ACC112 (cell line): ENCODE measurements around the gene NBR1.
"Not testable (repeated sequence)": the region's sequence is repeated elsewhere in the genome, so short reads cannot be mapped to it uniquely, and the experiment has no call there.

Experiments
- H2AFZ ChIP-seq: fragments of 200-600 bp; sonication (generic); one replicate; pipeline ENCODE4 v1.6.0; 2017; ENCODE audit warnings: antibody characterized with exemption, low read length; ENCODE audit not compliant: unreplicated experiment
- H3K27ac ChIP-seq: fragments of 200-600 bp; sonication (generic); 2 replicates; pipeline ENCODE4 v1.5.1; 2014; ENCODE audit warnings: low read depth, mild to moderate bottlenecking, antibody characterized with exemption, low read length, moderate library complexity
- H3K27me3 ChIP-seq: fragments of 200-600 bp; sonication (generic); 2 replicates; pipeline ENCODE4 v1.6.1; 2014; ENCODE audit warnings: mild to moderate bottlenecking, antibody characterized with exemption, low read length, moderate library complexity, mixed read lengths; ENCODE audit not compliant: insufficient read depth
- H3K36me3 ChIP-seq: fragments of 200-600 bp; sonication (generic); 2 replicates; pipeline ENCODE4 v1.6.1; 2016; ENCODE audit warnings: mild to moderate bottlenecking, antibody characterized with exemption, low read length, moderate library complexity, mixed read lengths; ENCODE audit not compliant: insufficient read depth
- H3K4me1 ChIP-seq: fragments of 200-600 bp; sonication (generic); one replicate; pipeline ENCODE4 v1.6.1; 2016; ENCODE audit warnings: low read length, mixed read lengths; ENCODE audit not compliant: insufficient read depth, unreplicated experiment, control insufficient read depth
- H3K4me3 ChIP-seq: fragments of 200-600 bp; sonication (generic); 2 replicates; pipeline ENCODE4 v1.5.1; 2014; ENCODE audit warnings: mild to moderate bottlenecking, low read depth, low read length
- H3K79me2 ChIP-seq: fragments of 200-600 bp; sonication (generic); one replicate; pipeline ENCODE4 v1.6.0; 2016; ENCODE audit warnings: low read length; ENCODE audit not compliant: control insufficient read depth, unreplicated experiment, insufficient read depth

The NBR1 gene

DNA sequence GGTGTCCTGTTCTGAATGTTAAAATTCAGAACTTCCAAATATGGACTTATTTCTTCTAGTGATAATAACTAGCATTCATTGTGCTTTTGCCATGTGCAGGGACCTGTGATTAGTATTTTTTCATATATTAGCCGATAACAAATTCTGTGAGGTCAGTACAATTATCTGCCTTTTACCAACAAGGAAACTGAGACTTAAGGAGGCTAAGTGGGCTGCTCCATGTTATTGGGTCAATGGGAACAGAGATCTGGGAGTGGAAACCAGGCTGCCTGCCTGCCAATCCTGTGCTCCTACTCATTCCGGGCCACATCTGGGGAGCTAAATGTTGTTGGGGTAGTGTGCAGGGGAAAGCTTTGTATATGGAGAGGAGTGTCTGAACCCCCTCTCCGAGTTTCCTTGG is 44.3 kb downstream of the NBR1 start:
- Histone ChIP-seq H3K4me3 (no peak overlapping the region), H3K4me1 (peaks cover 22% of the 10 kb centered on the region), H2AFZ (no peak overlapping the region), H3K27me3 (no peaks in the 10 kb centered on the region), H3K79me2 (peaks cover 15% of the 10 kb centered on the region), H3K27ac (no peak overlapping the region), H3K36me3 (peaks cover 17% of the 10 kb centered on the region; the same call in 1 of the 2 replicates)

DNA sequence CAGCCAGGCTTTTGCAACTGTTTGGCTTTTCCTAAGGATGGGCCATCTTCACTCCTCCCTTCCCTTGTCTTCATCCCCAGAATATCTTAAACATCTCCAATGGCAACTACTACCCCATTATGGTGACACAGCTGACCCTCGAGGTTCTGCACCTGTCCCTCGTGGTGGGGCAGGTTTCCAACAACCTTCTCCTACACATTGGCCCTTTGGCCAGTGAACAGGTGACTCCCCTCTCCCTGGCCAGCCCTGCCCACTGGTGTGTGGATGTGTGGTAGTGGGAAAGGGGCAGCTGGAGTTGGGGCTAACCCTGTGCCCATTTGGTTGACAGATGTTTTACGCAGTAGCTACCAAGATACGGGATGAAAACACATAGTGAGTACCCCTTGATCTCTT is 45.4 kb downstream of the NBR1 start:
- no peak overlapping the region for H2AFZ ChIP-seq
- peaks cover 15% of the 10 kb centered on the region for H3K79me2 ChIP-seq
- no peaks in the 10 kb centered on the region for H3K27me3 ChIP-seq
- no peak overlapping the region for H3K27ac ChIP-seq
- H3K4me3 ChIP-seq = no peak overlapping the region
- H3K36me3 ChIP-seq = peaks cover 17% of the 10 kb centered on the region; the same call in 1 of the 2 replicates
- H3K4me1 ChIP-seq = peaks cover 15% of the 10 kb centered on the region

DNA sequence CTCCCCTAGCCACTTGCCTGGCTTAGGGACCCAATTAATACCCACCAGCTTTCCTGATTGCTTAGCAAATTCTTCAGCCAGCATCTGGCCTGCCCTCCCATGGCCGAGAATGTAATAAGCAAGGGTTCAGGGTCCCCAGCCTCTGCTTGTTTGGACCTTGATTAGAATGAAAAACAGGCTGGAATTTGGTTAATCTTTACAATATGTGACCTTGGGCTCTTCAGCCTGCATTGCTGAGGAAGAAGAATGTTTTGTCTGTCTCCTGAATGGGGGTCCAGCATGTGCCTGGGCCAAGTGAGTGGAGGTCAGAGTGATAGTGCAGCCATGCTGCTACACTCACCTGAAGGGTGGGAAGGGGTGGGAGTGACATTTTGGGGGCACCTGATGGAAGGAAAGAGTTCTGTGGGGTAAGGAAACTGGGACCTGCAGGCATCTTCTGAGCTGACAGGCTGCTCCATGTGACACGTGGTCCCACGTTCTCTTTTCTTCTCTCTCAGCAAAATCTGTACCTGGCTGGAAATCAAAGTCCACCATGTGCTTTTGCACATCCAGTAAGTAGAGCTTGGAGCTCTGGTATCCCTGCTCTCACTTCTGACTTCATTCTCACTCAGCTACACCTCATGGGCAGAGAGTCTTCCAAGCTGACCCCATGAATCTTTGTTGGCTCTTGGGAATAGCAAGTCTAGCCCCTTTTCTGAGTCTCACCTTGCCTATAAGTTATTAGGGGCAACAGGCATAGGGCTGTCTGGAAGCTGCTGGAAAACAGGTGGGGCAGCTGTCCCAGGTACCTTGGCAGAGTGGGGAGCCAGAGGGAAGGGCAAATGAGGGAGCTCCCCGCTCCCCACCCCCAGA is 46.0 kb downstream of the NBR1 start:
- Histone ChIP-seq H2AFZ (no peak overlapping the region), H3K4me1 (peaks cover 15% of the 10 kb centered on the region), H3K27me3 (no peaks in the 10 kb centered on the region), H3K36me3 (peaks cover 17% of the 10 kb centered on the region; the same call in 1 of the 2 replicates), H3K27ac (no peak overlapping the region), H3K4me3 (no peak overlapping the region), H3K79me2 (peaks cover 15% of the 10 kb centered on the region)

DNA sequence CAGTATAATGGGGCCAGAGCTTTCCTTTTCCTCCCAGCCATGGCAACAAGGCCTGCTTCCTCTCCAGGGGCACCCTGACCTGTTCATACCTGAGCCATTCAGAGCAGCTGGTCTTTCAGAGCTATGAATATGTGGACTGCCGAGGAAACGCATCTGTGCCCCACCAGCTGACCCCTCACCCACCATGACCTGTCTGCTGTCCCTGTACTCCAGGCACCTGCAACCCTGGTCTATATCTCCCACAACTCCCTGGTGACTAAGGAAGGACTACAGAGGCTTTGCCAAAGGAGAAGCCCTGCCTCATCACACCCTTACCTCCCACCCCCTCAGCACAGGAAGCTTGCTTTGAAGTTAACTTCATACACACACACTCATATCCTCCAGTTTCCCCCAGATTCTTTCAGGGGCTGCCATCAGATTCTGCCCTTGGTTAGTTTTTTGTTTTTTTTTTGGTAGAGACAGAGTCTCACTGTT is 46.6 kb downstream of the NBR1 start:
- Histone ChIP-seq H3K36me3 (peaks cover 17% of the 10 kb centered on the region; the same call in 1 of the 2 replicates), H3K4me1 (peaks cover 11% of the 10 kb centered on the region), H3K27me3 (no peaks in the 10 kb centered on the region)

DNA sequence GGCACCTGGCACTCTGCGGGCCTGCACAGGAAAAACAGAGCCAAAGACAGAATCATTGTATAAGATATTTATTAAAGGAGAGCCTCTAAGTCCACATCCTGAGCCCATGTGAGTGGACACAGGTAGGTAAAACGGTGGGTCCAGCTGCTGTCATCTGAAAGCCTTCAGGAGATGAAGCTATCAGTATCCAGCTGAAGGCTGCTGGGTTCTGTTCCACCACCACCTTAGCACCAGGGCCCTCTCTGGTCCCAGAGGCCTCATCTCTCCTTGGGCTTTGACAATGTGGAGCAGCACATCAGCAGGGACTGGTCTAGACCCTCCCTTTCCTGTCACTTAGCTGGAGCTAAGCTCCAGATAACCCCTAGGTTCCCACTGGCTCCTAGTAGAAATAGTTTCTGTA is 48.0 kb downstream of the NBR1 start:
- peaks cover 10% of the 10 kb centered on the region; the same call in 1 of the 2 replicates for H3K36me3 ChIP-seq
- H3K27me3 ChIP-seq = no peaks in the 10 kb centered on the region
- H3K27ac ChIP-seq = no peak overlapping the region

More for the DNA sequence above, 46.6 kb downstream of the NBR1 start:
- H3K79me2 ChIP-seq = peaks cover 11% of the 10 kb centered on the region
- H3K27ac ChIP-seq = no peak overlapping the region
- H3K4me3 ChIP-seq = no peak overlapping the region
- no peak overlapping the region for H2AFZ ChIP-seq

DNA sequence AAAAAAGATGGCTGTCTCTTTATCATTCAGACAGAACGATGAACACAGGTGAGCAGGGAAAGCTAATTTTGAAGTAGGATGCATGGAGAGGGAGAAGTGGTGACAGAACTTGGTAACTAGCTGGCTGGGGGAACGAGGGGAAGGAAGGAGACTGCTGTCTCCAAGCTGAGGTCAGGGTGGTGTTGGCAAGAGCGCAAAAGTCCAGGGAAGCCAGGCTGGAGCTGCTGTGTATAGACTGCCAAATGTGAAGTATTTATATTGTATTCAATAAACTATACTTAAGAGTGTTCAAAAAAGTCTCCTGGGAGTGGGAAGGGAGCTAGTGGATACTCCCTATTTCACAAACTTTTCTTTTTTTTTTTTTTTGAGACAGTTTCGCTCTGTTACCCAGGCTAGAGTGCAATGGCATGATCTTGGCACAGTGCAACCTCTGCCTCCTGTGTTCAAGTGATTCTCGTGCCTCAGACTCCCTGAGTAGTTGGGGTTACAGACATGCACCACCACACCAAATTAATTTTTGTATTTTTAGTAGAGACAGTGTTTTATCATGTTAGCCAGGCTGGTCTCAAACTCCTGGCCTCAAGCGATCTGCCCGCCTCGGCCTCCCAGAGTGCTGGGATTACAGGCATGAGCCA is 48.8 kb downstream of the NBR1 start:
- peaks cover 10% of the 10 kb centered on the region; the same call in 1 of the 2 replicates for H3K36me3 ChIP-seq
- no peak overlapping the region for H3K4me3 ChIP-seq
- H3K27me3 ChIP-seq = no peaks in the 10 kb centered on the region

More for the DNA sequence above, 48.0 kb downstream of the NBR1 start:
- Histone ChIP-seq H2AFZ (no peak overlapping the region), H3K4me1 (no peaks in the 10 kb centered on the region), H3K4me3 (no peak overlapping the region), H3K79me2 (no peaks in the 10 kb centered on the region)

DNA sequence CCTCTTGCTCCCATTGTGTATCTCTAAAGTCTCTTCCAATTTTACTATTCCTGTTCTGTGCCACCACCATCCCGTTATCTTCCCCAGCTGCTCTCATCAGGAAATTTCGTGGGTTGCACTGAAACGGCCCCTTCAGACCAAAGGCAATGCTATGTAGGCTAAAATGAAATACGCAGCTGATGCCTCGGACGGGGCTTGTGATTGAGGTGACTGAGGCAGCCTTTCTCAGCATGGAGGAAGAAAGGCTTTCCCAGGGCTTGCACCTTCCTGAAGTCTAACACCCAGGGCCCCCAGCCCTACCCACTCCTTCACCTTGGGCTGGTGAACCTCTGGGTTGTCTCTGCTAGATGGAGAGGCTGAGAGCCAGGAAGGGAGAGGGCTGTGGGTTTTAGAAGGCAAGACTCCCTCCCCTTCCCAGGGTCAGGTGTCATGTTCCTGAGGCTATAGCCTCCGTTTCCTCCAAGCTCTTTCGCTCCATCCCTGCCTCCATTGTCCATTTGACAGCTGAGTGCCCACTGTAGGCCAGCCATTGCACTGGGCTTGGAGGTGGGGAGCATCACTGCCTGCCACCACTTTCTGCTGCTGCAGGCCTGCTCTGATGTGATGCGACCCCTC is 49.6 kb downstream of the NBR1 start:
- Histone ChIP-seq H2AFZ (no peak overlapping the region), H3K27me3 (no peaks in the 10 kb centered on the region), H3K79me2 (no peaks in the 10 kb centered on the region), H3K27ac (no peak overlapping the region), H3K4me3 (no peak overlapping the region), H3K4me1 (no peaks in the 10 kb centered on the region), H3K36me3 (peaks cover 10% of the 10 kb centered on the region; the same call in 1 of the 2 replicates)

More for the DNA sequence above, 48.8 kb downstream of the NBR1 start:
- Histone ChIP-seq H3K27ac (no peak overlapping the region), H3K4me1 (no peaks in the 10 kb centered on the region), H3K79me2 (no peaks in the 10 kb centered on the region), H2AFZ (no peak overlapping the region)

DNA sequence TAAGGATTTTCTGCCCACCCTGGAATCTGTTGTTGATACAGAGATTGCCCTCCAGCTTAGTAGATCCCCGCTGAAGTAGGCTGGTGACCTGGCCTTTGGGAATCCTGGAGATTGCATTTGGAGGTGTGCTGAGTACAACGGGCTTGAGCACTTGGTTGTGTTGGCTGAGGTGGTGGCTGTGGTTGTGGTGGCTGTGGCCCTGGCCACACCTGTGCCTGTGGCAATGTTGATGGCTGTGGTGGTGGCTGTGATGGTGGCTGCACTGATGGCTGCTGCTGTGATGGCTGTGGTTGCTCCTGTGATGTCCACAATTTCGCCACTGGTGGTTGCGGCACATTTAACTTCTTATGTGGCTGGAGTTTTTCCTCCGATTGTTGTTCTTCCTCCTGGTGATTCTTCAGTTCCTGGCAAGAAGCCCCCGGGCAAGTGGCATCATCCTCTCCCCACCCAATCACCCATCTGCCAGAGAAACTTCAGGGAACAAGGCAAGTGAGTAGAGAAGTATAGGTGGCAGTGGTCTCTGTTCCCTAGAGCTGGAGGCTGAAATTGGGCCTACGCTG is 53.2 kb downstream of the NBR1 start:
- Histone ChIP-seq H3K79me2 (no peaks in the 10 kb centered on the region), H3K4me3 (no peak overlapping the region), H3K4me1 (no peaks in the 10 kb centered on the region), H3K27ac (no peak overlapping the region), H2AFZ (no peak overlapping the region), H3K27me3 (no peaks in the 10 kb centered on the region), H3K36me3 (no peaks in the 10 kb centered on the region)

DNA sequence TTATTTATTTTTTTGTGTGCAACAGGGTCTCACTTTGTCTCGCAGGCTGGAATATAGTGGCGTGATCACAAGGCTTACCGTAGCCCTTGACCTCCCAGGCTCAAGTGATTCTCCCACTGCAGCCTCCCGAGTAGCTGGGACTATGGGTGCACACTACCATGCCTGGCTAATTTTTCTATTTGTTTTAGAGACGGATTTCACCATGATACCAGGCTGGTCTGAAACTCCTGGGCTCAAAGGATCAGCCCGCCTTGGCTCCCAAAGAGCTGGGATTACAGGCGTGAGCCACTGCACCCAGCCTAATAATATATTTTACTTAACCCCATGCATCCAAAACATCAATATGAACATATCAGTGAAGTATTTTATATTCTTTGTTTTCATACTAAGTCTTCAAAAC is 55.4 kb downstream of the NBR1 start:
- no peaks in the 10 kb centered on the region for H3K27me3 ChIP-seq
- H3K27ac ChIP-seq = no peak overlapping the region
- H3K4me1 ChIP-seq = no peaks in the 10 kb centered on the region
- no peaks in the 10 kb centered on the region for H3K36me3 ChIP-seq
- no peak overlapping the region for H3K4me3 ChIP-seq
- no peaks in the 10 kb centered on the region for H3K79me2 ChIP-seq
- H2AFZ ChIP-seq = no peak overlapping the region

DNA sequence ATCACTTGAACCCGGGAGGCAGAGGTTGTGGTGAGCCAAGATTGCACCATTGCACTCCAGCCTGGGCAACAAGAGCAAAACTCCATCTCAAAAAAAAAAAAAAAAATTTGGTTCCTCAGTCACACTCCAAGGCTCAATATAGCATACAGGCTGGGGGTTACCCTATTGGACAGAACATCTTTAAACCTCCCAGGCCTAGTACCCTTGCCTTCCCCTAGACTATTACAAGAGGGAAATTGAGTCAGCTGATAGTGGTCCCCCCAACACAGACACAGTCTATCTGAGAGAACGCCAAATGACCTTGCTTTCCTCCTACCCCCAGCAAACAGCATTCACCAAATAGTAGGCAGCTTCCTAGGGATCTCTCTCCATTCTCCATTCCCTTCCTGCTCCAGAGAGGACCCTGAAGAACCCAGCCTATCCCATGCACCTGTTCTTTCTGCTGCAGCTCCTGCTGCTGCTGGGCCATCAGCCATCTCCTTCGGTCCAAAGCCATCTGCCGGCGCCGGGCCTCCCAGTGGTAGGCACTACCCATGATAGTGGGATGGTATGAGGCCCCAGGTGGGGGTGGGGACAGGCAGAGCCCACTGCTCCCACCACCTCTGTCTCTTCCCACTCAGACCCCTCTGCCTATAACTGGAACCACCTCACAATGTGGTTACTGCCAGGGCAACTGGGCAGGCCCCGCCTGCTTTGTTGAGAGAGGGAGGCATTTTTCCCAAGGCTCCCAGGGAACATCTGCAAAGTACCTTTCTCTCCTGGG is 57.2 kb downstream of the NBR1 start, which contains the start of gene CCDC200:
CCDC200 (minus strand) TSS at position 604 of the 763 bp plus-strand sequence; CDS start at position 535, 69 bp downstream.
- not testable (repeated sequence) for H3K36me3 ChIP-seq, H3K4me3 ChIP-seq, H3K4me1 ChIP-seq, H3K27me3 ChIP-seq, H3K27ac ChIP-seq, H2AFZ ChIP-seq, H3K79me2 ChIP-seq
